Psoas muscle (tissue), 8 donors: ENCODE data around the gene ESYT1. TPM values are rescaled to one million over a fixed set of nuclear protein-coding genes. Genes with fewer than 3 reads are reported as not detected.

Source experiments
- ATAC-seq, 4 donors: fragments of 200-7000 bp; cut with Tn5 transposase; one replicate each; pipeline ENCODE4 v1.9.1; 2020; ENCODE audit warnings: moderate library complexity in 3 of 4, mild to moderate bottlenecking in 2 of 4
- DNase-seq, 2 donors: peaks; one replicate each; pipeline ENCODE4 v3.0.0-alpha.2; 2020
- H3K27ac ChIP-seq: fragments of 200-600 bp; one replicate; pipeline ENCODE4 v1.8.0; 2022
- H3K27me3 ChIP-seq, 3 donors: fragments of 200-600 bp in 1 of 3; one replicate each; pipeline versions ENCODE4 v1.6.1 to v1.8.0; 2013 to 2022; ENCODE audit warnings: low read length in 2 of 3, mild to moderate bottlenecking in 2 of 3, moderate library complexity in 1 of 3; ENCODE audit not compliant: insufficient read depth in 3 of 3
- H3K36me3 ChIP-seq, 2 donors: fragments of 200-600 bp in 1 of 2; one replicate each; pipeline versions ENCODE4 v1.6.1 to v1.8.0; 2013 to 2022; ENCODE audit warnings: low read depth in 1 of 2, mild to moderate bottlenecking in 1 of 2, moderate library complexity in 1 of 2; ENCODE audit not compliant: insufficient read depth in 1 of 2
- H3K4me1 ChIP-seq: fragments of 200-600 bp; one replicate; pipeline ENCODE4 v1.8.0; 2022
- H3K4me3 ChIP-seq: fragments of 200-600 bp; one replicate; pipeline ENCODE4 v1.8.0; 2022; ENCODE audit warnings: mild to moderate bottlenecking
- H3K9me3 ChIP-seq: fragments of 200-600 bp; one replicate; pipeline ENCODE4 v1.8.0; 2022
- WGBS, 3 donors: extraction: QIAGEN DNeasy Blood & Tissue Kit; methylation state at CpG; one replicate each; pipeline versions ENCODE4 v1.1.6 to v1.1.7; 2013; 5-methylcytosine and 5-hydroxymethylcytosine counted together
- intact Hi-C, 2 donors: fragments of 100-400 bp; cut with DNase I; formaldehyde crosslinking; loops; one replicate each; pipeline versions ENCODE4 v1.11.0 to v1.14.2; 2022
- polyA plus RNA-seq, 3 donors: library from polyadenylated mRNA; stranded (reverse); fragments of 200-250 nt; gene quantifications; one replicate each; pipeline ENCODE4 v1.2.3, GENCODE V29; 2013
- total RNA-seq, 4 donors: library from RNA; stranded (reverse); fragmentation: NEBNext Ultra II Directional in 2 of 4; extraction: Animal tissue kit (Norgen Biotek cat#: 25700) in 2 of 4; gene quantifications; one replicate each; pipeline versions ENCODE4 v1.2.1 to v1.2.4, GENCODE V29; 2021 to 2023
- TF ChIP-seq, protein P1 (sequence below): fragments of 200-600 bp; IDR thresholded peaks from one replicate; pipeline ENCODE4 v1.8.0; 2022; ENCODE audit warnings: antibody characterized with exemption
- donor health status: healthy with polysubstance abuse.
- donor health status: DM: no; HTN: no; CAD: no; lungs with moderate emphysema.
- donor health status: Bipolar disorder and iron deficiency.
- donor health status: healthy.
- donor health status: DM: yes; HTN: yes; CAD: no.
- donor health status: DM: no; HTN: no; CAD: no.
- donor health status: DM: no; HTN: no; CAD: no.
- donor health status: DM: yes; HTN: yes; CAD: no.

ESYT1 gene
- total and polyA plus RNA-seq, 7 donors = 20.2 to 57.4 (median 40.6) TPM

DNA sequence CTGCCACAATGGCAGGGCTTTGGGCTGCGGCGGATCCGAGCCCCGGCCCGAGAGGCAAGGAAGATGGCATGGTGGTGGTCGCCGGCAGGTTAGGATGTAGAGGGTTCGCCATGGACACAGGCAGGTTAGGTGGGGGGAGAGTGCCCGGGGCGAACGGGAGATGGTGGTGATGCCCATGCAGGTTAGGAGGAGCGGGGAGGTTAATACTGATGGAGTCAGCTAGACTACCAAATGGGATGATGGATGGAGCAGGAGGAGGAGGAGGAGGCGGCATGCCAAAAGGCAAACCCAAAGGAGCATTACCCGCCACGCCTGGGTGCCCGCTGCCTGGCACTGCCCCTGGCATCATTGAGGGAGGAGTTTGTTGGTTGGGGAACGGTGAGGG is 36.3 kb downstream of the ESYT1 start:
- H3K36me3 ChIP-seq = peaks cover 22 to 98% of the 10 kb centered on the region in 2 donors
- no peak for DNase-seq
- H3K4me3 ChIP-seq = no peak overlapping the region
- H3K27ac ChIP-seq = no peak overlapping the region
- intact Hi-C loops = no loop called here
- no peaks in the 10 kb centered on the region for H3K9me3 ChIP-seq
- peak in 1 of 4 donors; percentile 14 for ATAC-seq
- peaks cover 23% of the 10 kb centered on the region for H3K4me1 ChIP-seq
- WGBS, 3 donors = 80 to 89% (median 83%) methylated on average over 17 of the region's 17 CpGs
- H3K27me3 ChIP-seq = no peaks in the 10 kb centered on the region
- TF ChIP-seq, protein P1, sequence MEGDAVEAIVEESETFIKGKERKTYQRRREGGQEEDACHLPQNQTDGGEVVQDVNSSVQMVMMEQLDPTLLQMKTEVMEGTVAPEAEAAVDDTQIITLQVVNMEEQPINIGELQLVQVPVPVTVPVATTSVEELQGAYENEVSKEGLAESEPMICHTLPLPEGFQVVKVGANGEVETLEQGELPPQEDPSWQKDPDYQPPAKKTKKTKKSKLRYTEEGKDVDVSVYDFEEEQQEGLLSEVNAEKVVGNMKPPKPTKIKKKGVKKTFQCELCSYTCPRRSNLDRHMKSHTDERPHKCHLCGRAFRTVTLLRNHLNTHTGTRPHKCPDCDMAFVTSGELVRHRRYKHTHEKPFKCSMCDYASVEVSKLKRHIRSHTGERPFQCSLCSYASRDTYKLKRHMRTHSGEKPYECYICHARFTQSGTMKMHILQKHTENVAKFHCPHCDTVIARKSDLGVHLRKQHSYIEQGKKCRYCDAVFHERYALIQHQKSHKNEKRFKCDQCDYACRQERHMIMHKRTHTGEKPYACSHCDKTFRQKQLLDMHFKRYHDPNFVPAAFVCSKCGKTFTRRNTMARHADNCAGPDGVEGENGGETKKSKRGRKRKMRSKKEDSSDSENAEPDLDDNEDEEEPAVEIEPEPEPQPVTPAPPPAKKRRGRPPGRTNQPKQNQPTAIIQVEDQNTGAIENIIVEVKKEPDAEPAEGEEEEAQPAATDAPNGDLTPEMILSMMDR = no peak

DNA sequence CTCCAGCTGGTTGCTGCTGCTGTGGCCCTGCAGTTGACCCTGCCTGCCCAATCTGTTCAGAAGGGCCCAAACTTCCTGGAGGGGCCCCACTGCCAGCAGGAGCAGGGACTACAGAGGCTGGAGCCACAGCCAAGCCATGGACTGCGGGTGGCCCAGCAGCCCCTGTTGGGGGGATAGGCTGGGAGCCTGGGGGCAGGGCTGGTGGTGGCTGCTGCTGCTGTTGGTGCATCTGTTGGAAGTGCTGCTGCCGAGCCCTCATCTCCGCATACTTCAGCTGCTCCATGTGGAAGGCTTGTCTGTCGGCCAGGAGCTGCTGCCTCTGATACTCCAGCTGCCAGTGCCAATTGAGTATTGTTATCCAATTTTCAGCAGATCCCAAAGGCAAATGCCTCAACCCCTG is 37.3 kb downstream of the ESYT1 start:
- 22 to 35% (median 30%) methylated on average over 4 of the region's 4 CpGs for WGBS, 3 donors
- TF ChIP-seq, protein P1 = no peak
- DNase-seq (no peak), ATAC-seq (peak in 1 of 4 donors; percentile 28)
- peak overlapping the region; percentile 7 for H3K27ac ChIP-seq
- peaks cover 20 to 99% of the 10 kb centered on the region in 2 donors for H3K36me3 ChIP-seq
- no peaks in the 10 kb centered on the region for H3K9me3 ChIP-seq
- H3K27me3 ChIP-seq = no peaks in the 10 kb centered on the region
- H3K4me1 ChIP-seq = peaks cover 13% of the 10 kb centered on the region
- H3K4me3 ChIP-seq = no peak overlapping the region
- intact Hi-C loops = no loop called here

DNA sequence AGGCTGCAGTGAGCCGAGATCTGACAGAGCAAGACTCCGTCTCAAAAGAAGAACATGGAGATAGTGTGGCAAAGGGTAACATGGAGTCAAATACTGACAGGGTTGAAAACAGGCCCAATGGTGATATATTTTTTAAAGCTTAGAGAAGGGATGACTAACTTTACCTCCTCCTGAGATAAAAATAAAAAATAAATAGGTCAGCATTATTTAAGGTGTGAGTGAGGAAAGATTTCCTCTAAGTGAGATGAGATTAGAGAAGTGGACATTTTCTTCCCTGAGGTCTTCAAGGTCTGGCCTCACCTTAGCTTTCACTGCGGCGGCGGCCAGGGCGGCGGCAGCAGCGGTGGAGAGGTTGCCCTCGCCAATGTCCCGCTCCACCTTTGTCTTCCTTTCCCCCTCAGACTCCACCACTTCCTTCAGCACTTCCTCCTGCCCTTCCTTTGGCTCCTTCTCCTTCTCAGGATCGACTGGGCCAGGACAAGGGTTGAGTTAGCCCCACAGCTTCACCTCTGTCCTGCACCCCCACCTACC is 41.2 kb downstream of the ESYT1 start:
- intact Hi-C loops = no loop called here
- H3K27me3 ChIP-seq = no peaks in the 10 kb centered on the region
- 82 to 91% (median 91%) methylated on average over 11 of the region's 11 CpGs for WGBS, 3 donors
- no peak for DNase-seq
- H3K9me3 ChIP-seq = no peaks in the 10 kb centered on the region
- H3K27ac ChIP-seq = no peak overlapping the region
- peaks cover 8 to 99% of the 10 kb centered on the region in 2 donors for H3K36me3 ChIP-seq
- no peaks in the 10 kb centered on the region for H3K4me1 ChIP-seq
- H3K4me3 ChIP-seq = no peak overlapping the region
- TF ChIP-seq, protein P1 = no peak
- ATAC-seq = no peak

DNA sequence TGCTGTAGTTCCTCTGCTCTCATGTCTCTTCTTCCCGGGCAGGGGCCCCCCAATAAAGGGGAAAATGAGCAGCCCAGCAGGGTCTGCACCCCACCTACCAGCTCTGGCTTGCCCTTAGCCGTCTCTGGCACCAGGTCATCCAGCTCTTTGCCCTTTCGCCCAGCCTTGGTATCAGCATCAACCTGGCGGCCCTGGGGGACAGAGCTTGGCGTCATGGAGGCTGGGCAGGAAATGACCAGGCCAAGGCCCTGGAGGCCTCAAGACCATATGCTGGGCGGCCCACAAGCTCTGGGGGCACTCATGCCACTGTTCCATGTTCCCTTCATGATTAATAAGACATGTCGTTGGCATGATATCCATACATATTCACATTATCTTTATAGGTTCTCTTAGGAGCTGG is 44.8 kb downstream of the ESYT1 start:
- no peaks in the 10 kb centered on the region for H3K27me3 ChIP-seq
- H3K4me3 ChIP-seq = no peak overlapping the region
- DNase-seq = no peak
- no peaks in the 10 kb centered on the region for H3K4me1 ChIP-seq
- no peaks in the 10 kb centered on the region for H3K9me3 ChIP-seq
- 90 to 94% (median 93%) methylated on average over 7 of the region's 7 CpGs for WGBS, 3 donors
- peaks cover 15 to 100% of the 10 kb centered on the region in 2 donors for H3K36me3 ChIP-seq
- no peak overlapping the region for H3K27ac ChIP-seq
- TF ChIP-seq, protein P1 = no peak
- ATAC-seq = no peak
- intact Hi-C loops = no loop called here

DNA sequence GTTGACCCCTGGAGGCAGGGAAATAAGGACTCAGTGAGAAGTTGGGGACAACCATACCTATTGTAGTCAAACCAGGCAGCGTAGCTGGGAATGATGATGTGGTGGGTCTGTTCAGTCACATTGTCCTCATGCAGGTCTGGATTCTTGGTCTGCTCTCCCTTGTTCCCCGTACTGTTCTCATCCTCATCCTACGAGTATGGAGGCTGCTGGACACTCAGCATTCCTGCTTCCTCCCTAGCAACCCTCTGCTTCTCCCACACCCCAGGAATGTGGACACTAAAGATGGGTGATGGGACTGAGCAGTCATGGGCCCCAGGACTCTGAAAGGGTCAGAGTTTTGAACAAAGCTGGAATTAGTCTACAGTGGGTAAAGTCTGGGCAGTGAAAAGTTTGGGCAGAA is 50.3 kb downstream of the ESYT1 start:
- DNase-seq = no peak
- 88 to 95% (median 90%) methylated on average over 3 of the region's 3 CpGs for WGBS, 3 donors
- Histone ChIP-seq H3K4me3 (no peak overlapping the region), H3K4me1 (no peaks in the 10 kb centered on the region), H3K27me3 (no peaks in the 10 kb centered on the region), H3K9me3 (no peaks in the 10 kb centered on the region), H3K36me3 (peaks cover 16 to 100% of the 10 kb centered on the region in 2 donors), H3K27ac (no peak overlapping the region)
- TF ChIP-seq, protein P1 = no peak
- peak in 1 of 4 donors; percentile 21 for ATAC-seq
- intact Hi-C loops = no loop called here
